Hematopoietic multipotent progenitor cell treated with erythropoietin and hydrocortisone succinate and interleukin-3 and kit ligand, for 15 days (in vitro differentiated cells): ENCODE measurements around the gene COQ10A.
"Not testable (repeated sequence)": the region's sequence is repeated elsewhere in the genome, so short reads cannot be mapped to it uniquely, and the experiment has no call there.

Source experiments
- DNase-seq: peaks from one replicate; pipeline ENCODE4 v3.0.0-alpha.2; 2015; ENCODE audit warnings: low spot score

Gene COQ10A

GRCh38 chr12:56243731-56244181 lies 23.0 kb upstream of the COQ10A start:
- DNase-seq, result peak; percentile 88

GRCh38 chr12:56244494-56244893 lies 22.2 kb upstream of the COQ10A start:
- DNase-seq, result no peak

GRCh38 chr12:56247923-56248322 lies 18.8 kb upstream of the COQ10A start:
- DNase-seq, result no peak

DNA sequence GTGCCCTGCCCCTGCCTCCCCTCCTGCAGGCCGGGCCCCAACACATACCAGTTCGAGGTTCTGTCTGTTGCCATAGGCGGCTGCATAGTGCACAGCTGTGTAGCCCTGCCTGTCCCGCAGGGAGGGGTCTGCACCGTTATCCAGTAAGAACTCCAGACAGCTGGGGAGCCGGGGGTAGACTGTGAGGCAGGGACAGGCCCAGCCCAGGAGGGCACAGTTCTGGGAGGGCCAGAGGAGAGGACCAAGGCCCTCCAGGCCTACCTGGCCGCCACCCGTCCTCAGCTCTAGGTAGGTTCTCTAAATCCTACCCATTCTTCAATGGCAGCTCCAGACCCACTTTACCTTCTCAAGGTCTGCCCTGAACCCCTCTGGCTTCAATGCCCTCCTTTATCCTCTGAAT lies 18.0 kb upstream of the COQ10A start:
- no peak for DNase-seq

DNA sequence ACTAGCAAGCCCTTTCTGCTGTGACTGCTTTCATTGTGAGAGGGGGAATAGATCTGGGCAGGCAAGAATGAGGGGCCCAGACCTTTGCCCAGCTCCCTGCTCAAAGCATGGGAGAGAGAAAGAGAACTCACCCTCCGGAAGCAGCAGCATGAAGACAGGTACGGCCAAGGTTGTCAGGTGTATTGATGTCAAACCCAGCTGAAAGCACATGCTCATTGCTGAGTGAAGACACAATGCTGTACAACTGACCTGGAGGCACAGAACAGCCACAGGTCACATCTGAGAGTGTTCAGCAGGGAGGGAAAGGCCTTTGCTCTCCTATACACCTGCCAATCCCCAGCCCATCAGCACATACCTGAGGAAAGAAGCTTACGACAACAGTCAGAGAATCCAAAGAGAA lies 14.1 kb upstream of the COQ10A start:
- no peak for DNase-seq

GRCh38 chr12:56253091-56253490 lies 13.7 kb upstream of the COQ10A start:
- DNase-seq, result peak; percentile 79

DNA sequence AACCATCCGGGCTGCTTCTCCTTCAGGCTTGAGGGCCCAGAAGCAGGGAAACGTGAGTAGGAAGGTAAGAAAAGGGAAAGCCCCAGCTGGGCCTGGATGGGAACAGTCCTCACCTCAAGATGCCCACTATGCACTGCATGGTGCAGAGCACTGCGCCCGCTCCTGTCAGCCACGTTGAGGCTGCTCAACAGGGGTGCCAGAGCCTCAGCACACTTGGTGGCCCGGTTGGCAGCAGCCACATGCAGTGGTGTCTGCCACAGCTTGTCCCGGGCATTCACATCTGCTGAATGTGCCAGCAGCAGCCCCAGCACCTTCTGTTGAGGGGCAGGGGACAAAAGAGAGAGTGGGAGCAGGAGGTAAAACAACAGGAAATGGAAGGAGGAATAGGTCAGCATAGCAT lies 11.1 kb upstream of the COQ10A start:
- no peak for DNase-seq

GRCh38 chr12:56256326-56256960 lies 10.3 kb upstream of the COQ10A start:
- peak; percentile 35 for DNase-seq

DNA sequence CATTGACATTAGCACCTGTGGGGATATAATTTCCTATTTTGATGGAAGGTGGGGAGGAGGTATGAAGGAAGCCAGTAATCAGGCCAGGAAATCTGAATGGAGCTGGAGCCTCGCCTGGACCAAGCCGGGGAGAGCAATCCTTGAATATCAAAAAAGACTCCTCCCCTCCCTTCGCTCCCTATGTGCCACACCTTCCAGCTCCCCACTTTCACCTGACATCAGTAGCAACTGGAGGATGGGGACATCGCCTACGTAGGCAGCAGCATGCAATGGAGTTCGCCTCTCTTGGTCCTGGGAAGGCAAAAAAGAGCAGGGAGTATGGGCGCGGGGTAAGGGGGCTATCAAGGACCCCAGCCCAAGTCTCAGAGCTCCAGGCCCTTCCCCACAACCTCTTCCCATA lies 9.7 kb upstream of the COQ10A start:
- DNase-seq, result no peak

GRCh38 chr12:56257491-56258067 lies 9.2 kb upstream of the COQ10A start:
- no peak for DNase-seq

DNA sequence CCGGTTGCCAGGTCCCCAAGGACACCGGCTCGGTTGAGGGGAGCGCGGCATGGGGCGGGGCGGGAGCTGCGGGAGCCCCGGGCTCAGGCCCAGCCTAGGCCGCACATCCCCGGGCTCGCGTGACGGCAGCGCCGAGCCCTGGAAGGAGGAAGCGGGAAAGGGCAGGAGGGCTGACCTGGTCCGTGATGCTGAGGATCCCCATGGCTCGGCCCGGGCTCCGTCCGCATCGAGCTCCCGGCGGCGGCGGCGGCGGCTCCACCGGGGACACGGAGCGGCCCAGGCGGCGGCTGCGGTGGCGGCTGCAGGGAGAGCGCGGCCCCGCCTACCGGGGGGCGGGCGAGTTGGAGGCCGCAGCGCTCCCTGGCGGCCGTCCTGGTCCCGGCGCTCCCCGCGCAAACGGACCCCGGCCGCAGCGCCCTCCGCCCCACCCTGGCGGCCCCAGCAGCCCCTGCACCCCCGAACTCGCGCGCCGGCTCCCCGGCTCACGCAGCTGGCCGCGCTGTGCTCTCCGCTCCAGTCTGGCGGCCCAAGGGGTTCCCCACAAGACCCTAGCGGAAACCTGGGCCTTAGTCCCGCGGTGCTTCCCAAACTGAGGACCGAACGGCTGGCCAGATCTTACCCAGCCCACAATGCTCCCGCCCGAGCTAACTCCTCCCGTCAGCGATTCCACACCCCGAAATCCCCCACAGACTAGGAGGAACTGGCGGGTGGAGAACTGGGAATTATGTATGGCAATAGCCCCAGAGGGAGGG lies 8.5 kb upstream of the COQ10A start, which contains the start of gene ANKRD52:
TSS of gene ANKRD52 (minus strand) at position 317 of the 752 bp plus-strand sequence. CDS start at position 202, 115 bp downstream.
- peak; percentile 87 for DNase-seq

DNA sequence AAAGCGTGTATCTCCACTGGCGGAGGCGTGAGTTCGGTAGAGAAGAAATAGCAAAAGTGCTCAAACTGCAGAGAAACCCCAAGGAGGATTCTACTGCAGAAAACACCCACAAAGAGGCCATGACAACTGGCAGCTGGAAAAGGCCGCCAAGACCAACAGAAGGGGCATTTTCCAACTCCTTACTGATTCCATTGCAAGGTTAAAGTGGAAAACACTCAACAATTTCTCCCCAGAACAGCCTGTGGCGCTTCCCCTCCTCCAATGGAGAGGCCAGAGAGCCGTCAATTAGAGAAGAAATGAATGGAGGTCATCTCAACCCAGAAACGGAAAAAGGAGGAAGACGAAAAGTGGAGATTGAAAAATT lies 7.9 kb upstream of the COQ10A start:
- no peak for DNase-seq

GRCh38 chr12:56260380-56260779 lies 6.4 kb upstream of the COQ10A start:
- no peak for DNase-seq

DNA sequence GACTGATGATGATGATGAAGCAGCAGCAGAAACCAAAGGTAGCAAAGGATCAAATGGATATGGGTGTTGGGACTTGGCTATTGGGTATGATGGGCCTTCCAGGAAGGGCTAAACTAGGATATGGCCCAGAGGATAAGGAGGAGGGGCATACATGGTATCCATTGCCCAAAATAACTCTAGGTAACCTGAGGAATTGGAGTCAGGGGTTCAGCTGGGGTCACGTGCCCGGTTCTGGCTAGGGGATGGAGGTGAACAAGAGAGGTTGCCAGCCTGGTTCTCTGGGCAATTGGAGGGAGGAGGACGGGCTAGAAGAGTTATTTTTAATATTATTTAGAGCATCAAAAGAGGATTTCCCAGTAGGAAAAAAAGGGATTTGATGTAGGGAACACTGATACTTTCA lies 5.8 kb upstream of the COQ10A start:
- no peak for DNase-seq

DNA sequence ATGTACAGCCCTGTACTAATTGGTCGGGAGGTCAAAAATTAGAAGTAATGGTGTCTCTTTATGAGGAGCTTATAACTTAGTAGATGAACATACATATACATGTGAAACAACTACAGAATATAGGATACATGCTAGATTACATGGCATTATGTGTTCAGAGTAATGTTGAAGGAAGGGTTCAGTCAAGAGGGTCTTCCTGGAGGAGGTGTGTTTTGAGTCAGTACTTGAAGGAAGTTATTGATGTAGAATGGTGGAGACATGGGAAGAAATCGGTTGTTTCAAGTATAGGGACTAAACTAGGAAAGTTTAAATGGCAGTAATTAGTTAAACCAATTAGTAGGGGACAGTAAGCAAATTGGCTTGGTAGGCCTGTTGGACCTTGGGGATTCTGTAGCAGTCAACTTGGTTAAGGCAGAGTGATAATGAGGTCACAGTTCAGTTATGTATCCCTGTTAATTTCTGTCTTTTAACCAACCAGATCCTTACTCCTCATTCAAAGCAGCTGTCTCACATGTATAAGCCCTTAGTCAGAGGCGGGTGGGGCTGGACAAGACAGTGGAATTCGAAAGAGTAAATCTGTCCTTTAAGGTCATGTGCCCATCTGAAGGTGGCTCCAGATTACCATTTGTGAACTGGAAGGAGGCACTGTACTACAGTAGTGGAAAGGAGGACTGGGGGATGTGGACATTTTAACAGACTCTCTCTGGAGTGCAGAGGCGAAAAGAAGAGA lies 5.1 kb upstream of the COQ10A start:
- no peak for DNase-seq

DNA sequence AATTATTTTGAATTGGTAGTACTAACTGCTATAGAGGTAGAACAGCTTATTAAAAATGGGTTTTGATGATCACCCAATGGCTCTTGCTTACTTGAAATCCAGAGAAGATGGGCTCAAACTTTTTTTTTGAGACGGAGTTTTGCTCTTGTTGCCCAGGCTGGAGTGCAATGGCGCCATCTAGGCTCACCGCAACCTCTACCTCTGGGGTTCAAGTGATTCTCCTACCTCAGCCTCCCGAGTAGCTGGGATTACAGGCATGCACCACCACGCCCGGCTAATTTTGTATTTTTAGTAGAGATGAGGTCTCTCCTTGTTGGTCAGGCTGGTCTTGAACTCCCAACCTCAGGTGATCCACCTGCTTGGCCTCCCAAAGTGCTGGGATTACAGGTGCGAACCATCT lies 3.8 kb upstream of the COQ10A start:
- not testable (repeated sequence) for DNase-seq

DNA sequence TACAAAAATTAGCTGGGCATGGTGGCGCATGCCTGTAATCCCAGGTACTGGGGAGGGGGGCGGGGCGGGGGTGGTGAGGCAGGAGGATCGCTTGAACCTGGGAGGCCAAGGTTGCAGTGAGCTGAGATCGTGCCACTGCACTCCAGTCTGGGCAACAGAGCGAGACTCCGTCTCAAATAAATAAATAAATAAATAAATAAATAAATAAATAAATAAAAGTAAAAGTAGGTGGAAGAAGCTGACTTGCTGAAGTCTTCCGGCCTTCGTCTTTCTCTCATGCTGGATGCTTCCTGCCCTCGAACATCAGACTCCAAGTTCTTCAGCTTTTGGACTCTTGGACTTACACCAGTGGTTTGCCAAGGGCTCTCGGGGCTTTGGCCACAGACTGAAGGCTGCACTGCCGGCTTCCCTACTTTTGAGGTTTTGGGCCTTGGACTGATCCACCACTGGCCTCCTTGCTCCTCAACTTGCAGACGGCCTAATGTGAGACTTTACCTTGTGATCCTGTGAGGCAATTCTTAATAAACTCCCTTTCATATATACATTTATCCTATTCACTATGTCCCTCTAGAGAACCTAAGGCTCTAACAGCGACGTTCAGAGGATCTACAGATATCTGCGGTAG lies 562 bp upstream of the COQ10A start:
- DNase-seq, result not testable (repeated sequence)

- DNase-seq, result no peak
Observed at GRCh38 chr12:56267443-56268071, 815 bp downstream of the COQ10A start.

GRCh38 chr12:56271031-56271430 lies 4.3 kb downstream of the COQ10A start:
- no peak for DNase-seq

GRCh38 chr12:56272468-56272867 lies 5.7 kb downstream of the COQ10A start:
- not testable (repeated sequence) for DNase-seq

GRCh38 chr12:56274299-56274698 lies 7.6 kb downstream of the COQ10A start:
- DNase-seq, result no peak

DNA sequence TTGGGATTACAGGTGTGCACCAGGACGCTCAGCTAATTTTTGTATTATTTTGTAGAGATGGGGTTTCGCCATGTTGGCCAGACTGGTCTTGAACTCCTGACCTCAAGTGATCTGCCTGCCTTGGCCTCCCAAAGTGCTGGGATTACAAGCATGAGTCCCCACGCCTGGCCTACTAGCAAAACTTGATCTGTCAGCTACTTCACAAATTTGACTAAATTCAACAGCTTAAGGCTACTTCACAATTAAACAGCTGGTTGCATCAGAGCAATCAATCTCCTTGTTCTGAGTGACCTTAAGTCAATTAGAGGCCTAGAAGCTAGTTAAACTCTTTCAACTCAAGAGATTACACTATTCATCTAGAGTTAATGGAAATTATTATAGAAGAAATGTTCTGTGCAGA lies 12.2 kb downstream of the COQ10A start:
- DNase-seq, result no peak
